ENCODE data around the gene MRNIP.

DNA sequence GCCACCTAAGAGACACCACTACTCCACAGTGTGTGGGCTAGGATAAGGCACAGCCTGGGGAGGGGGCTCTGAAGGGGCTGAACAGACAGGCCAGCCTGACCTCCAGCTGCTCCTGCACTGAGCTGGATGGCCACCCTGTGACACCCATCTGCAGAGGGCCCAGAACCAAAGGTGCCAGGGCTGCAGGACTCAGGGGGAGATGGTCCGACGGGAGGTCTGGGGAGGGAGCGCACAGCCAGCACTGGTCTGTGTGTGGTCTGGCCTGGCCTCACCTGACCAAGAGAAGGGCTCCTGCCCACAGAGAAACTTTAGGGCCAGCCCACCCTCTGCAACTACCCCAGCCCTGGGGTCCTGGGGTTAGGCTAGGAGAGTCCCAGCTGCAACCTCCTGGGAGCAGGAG lies 64.0 kb downstream of the MRNIP start:
- TF ChIP-seq, protein P1, sequence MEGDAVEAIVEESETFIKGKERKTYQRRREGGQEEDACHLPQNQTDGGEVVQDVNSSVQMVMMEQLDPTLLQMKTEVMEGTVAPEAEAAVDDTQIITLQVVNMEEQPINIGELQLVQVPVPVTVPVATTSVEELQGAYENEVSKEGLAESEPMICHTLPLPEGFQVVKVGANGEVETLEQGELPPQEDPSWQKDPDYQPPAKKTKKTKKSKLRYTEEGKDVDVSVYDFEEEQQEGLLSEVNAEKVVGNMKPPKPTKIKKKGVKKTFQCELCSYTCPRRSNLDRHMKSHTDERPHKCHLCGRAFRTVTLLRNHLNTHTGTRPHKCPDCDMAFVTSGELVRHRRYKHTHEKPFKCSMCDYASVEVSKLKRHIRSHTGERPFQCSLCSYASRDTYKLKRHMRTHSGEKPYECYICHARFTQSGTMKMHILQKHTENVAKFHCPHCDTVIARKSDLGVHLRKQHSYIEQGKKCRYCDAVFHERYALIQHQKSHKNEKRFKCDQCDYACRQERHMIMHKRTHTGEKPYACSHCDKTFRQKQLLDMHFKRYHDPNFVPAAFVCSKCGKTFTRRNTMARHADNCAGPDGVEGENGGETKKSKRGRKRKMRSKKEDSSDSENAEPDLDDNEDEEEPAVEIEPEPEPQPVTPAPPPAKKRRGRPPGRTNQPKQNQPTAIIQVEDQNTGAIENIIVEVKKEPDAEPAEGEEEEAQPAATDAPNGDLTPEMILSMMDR (IDR thresholded peaks at IDR 0.05), result no peak
- TF ChIP-seq POLR2A (IDR thresholded peaks at IDR 0.05), result no peak
